RWPE1 (cell line): ENCODE measurements around the gene NHEJ1.

Experiments used
- CTCF ChIA-PET: fragments of 350-600 bp; sonication (Branson Sonifier 250); formaldehyde crosslinking; extraction: SDS; loops from one replicate; lab custom pipeline; 2021; lab: Yijun Ruan, JAX
- POLR2A ChIA-PET: fragments of 400-600 bp; formaldehyde crosslinking; extraction: SDS; loops from one replicate; lab custom pipeline; 2020; ENCODE audit warnings: antibody characterized with exemption; ENCODE audit not compliant: low non-redundant PET; lab: Yijun Ruan, JAX
- DNase-seq: peaks from one replicate; pipeline ENCODE4 v3.0.0; 2012; ENCODE audit warnings: low spot score
- H3K27ac ChIP-seq: fragments of 450-650 bp; 2 replicates; pipeline ENCODE4 v1.5.1; 2017
- CTCF ChIP-seq: fragments of 450-650 bp; conservative IDR thresholded peaks from 2 replicates; pipeline ENCODE4 v1.5.1; 2017; ENCODE audit warnings: low read depth, mild to moderate bottlenecking

The NHEJ1 gene

GRCh38 chr2:219079417-219079816 is 81.2 kb downstream of the NHEJ1 start:
- no peak overlapping the region for H3K27ac ChIP-seq
- DNase-seq: no peak
- ChIA-PET CTCF (interaction anchor here (0.6 kb wide), 1 partner anchor 9 kb away, joined by 3 read pairs; no protein-coding TSS in a partner anchor), POLR2A (no interaction called here)
- no peak for TF ChIP-seq CTCF

GRCh38 chr2:219078951-219079350 is 81.7 kb downstream of the NHEJ1 start:
- POLR2A ChIA-PET: no interaction called here
- TF ChIP-seq CTCF: no peak
- DNase-seq: no peak
- no peak overlapping the region for H3K27ac ChIP-seq
- CTCF ChIA-PET: interaction anchor here (0.6 kb wide), 1 partner anchor 10 kb away, joined by 3 read pairs; no protein-coding TSS in a partner anchor

- POLR2A ChIA-PET: no interaction called here
- TF ChIP-seq CTCF: no peak
- H3K27ac ChIP-seq: no peak overlapping the region
- DNase-seq: no peak
- CTCF ChIA-PET: no interaction called here
Observed at GRCh38 chr2:219078126-219078525, 82.5 kb downstream of the NHEJ1 start.

GRCh38 chr2:219076253-219076652 is 84.4 kb downstream of the NHEJ1 start:
- TF ChIP-seq CTCF: no peak
- ChIA-PET CTCF (interaction anchor here (0.6 to 1.4 kb wide), 2 partner anchors 18 to 43 kb away, joined by 3 to 4 read pairs; no protein-coding TSS in a partner anchor), POLR2A (no interaction called here)
- no peak for DNase-seq
- no peak overlapping the region for H3K27ac ChIP-seq

GRCh38 chr2:219073413-219074129 is 87.0 kb downstream of the NHEJ1 start:
- ChIA-PET POLR2A (no interaction called here), CTCF (interaction anchor here (0.6 to 1.9 kb wide), 5 partner anchors 16 to 283 kb away, joined by 3 to 6 read pairs (median 4); no protein-coding TSS in a partner anchor)
- no peak overlapping the region for H3K27ac ChIP-seq
- no peak; the same call in 1 of the 2 replicates for TF ChIP-seq CTCF
- DNase-seq: no peak

GRCh38 chr2:219072741-219073250 is 87.8 kb downstream of the NHEJ1 start:
- ChIA-PET CTCF (interaction anchor here (0.7 to 1.9 kb wide), 5 partner anchors 15 to 82 kb away, joined by 3 to 13 read pairs (median 4); no protein-coding TSS in a partner anchor), POLR2A (no interaction called here)
- no peak for TF ChIP-seq CTCF
- DNase-seq: no peak
- no peak overlapping the region for H3K27ac ChIP-seq
